Activated naive CD8-positive, alpha-beta T cell (primary cell): ENCODE results near the gene HJV.

Source experiments
- H3K27ac Mint-ChIP-seq: one replicate; pipeline ENCODE4 v1.8.0; 2021; ENCODE audit warnings: mixed read lengths
- H3K27me3 Mint-ChIP-seq: one replicate; pipeline ENCODE4 v1.8.0; 2021; ENCODE audit warnings: mixed read lengths
- H3K36me3 Mint-ChIP-seq: one replicate; pipeline ENCODE4 v1.8.0; 2021; ENCODE audit warnings: mixed read lengths
- H3K4me1 Mint-ChIP-seq: one replicate; pipeline ENCODE4 v1.8.0; 2021; ENCODE audit warnings: low read depth, mixed read lengths
- H3K4me3 Mint-ChIP-seq: one replicate; pipeline ENCODE4 v1.8.0; 2021; ENCODE audit warnings: mild to moderate bottlenecking, mixed read lengths
- H3K9me3 Mint-ChIP-seq: one replicate; pipeline ENCODE4 v1.8.0; 2021; ENCODE audit warnings: low read depth, mixed read lengths

The HJV gene

GRCh38 chr1:145991735-145992412 is 29.7 kb downstream of the HJV start:
- Mint-ChIP-seq H3K27me3 (no peaks in the 10 kb centered on the region), H3K36me3 (peaks cover 22% of the 10 kb centered on the region), H3K4me1 (peaks cover 71% of the 10 kb centered on the region), H3K27ac (peak overlapping the region; percentile 99), H3K9me3 (peaks cover 3% of the 10 kb centered on the region), H3K4me3 (peak overlapping the region; percentile 98)

- H3K36me3 Mint-ChIP-seq, result peaks cover 22% of the 10 kb centered on the region
- peaks cover 83% of the 10 kb centered on the region for H3K4me1 Mint-ChIP-seq
- peak overlapping the region; percentile 23 for H3K4me3 Mint-ChIP-seq
- H3K27ac Mint-ChIP-seq, result peak overlapping the region; percentile 68
- H3K27me3 Mint-ChIP-seq, result no peaks in the 10 kb centered on the region
- H3K9me3 Mint-ChIP-seq, result peaks cover 3% of the 10 kb centered on the region
These were observed 31.2 kb downstream of the HJV start for GRCh38 chr1:145990249-145990855.

GRCh38 chr1:145988773-145989172 is 32.8 kb downstream of the HJV start:
- Mint-ChIP-seq H3K27me3 (no peaks in the 10 kb centered on the region), H3K36me3 (peaks cover 11% of the 10 kb centered on the region), H3K27ac (peak overlapping the region; percentile 96), H3K4me3 (peak overlapping the region; percentile 68), H3K9me3 (peaks cover 3% of the 10 kb centered on the region), H3K4me1 (peaks cover 81% of the 10 kb centered on the region)

GRCh38 chr1:145987926-145988325 is 33.6 kb downstream of the HJV start:
- Mint-ChIP-seq H3K4me3 (no peak overlapping the region), H3K27me3 (no peaks in the 10 kb centered on the region), H3K4me1 (peaks cover 72% of the 10 kb centered on the region), H3K36me3 (peaks cover 5% of the 10 kb centered on the region), H3K9me3 (peaks cover 3% of the 10 kb centered on the region), H3K27ac (peak overlapping the region; percentile 73)

- Mint-ChIP-seq H3K4me3 (no peak overlapping the region), H3K9me3 (peaks cover 3% of the 10 kb centered on the region), H3K27ac (peak overlapping the region; percentile 34), H3K36me3 (no peaks in the 10 kb centered on the region), H3K4me1 (peaks cover 59% of the 10 kb centered on the region), H3K27me3 (no peaks in the 10 kb centered on the region)
These were observed 35.0 kb downstream of the HJV start for GRCh38 chr1:145986551-145986950.

- no peaks in the 10 kb centered on the region for H3K36me3 Mint-ChIP-seq
- peak overlapping the region; percentile 52 for H3K4me3 Mint-ChIP-seq
- peak overlapping the region; percentile 70 for H3K27ac Mint-ChIP-seq
These were observed 35.8 kb downstream of the HJV start for GRCh38 chr1:145985502-145986439.

GRCh38 chr1:145985129-145985501 is 36.4 kb downstream of the HJV start:
- Mint-ChIP-seq H3K27ac (peak overlapping the region; percentile 42), H3K4me3 (peak overlapping the region; percentile 52), H3K36me3 (no peaks in the 10 kb centered on the region), H3K9me3 (peaks cover 3% of the 10 kb centered on the region), H3K4me1 (peaks cover 44% of the 10 kb centered on the region), H3K27me3 (no peaks in the 10 kb centered on the region)

More at GRCh38 chr1:145985502-145986439, 35.8 kb downstream of the HJV start:
- peaks cover 51% of the 10 kb centered on the region for H3K4me1 Mint-ChIP-seq
- no peaks in the 10 kb centered on the region for H3K27me3 Mint-ChIP-seq
- H3K9me3 Mint-ChIP-seq, result peaks cover 3% of the 10 kb centered on the region

GRCh38 chr1:145983960-145984830 is 37.3 kb downstream of the HJV start:
- Mint-ChIP-seq H3K4me1 (peaks cover 40% of the 10 kb centered on the region), H3K36me3 (no peaks in the 10 kb centered on the region), H3K27me3 (no peaks in the 10 kb centered on the region), H3K4me3 (peak overlapping the region; percentile 27), H3K27ac (peak overlapping the region; percentile 42), H3K9me3 (peaks cover 3% of the 10 kb centered on the region)

GRCh38 chr1:145983206-145983675 is 38.3 kb downstream of the HJV start:
- Mint-ChIP-seq H3K36me3 (no peaks in the 10 kb centered on the region), H3K27me3 (no peaks in the 10 kb centered on the region), H3K27ac (peak overlapping the region; percentile 82), H3K9me3 (no peaks in the 10 kb centered on the region), H3K4me1 (peaks cover 32% of the 10 kb centered on the region), H3K4me3 (no peak overlapping the region)

- no peaks in the 10 kb centered on the region for H3K36me3 Mint-ChIP-seq
- no peak overlapping the region for H3K4me3 Mint-ChIP-seq
- no peaks in the 10 kb centered on the region for H3K9me3 Mint-ChIP-seq
- H3K27me3 Mint-ChIP-seq, result no peaks in the 10 kb centered on the region
- H3K27ac Mint-ChIP-seq, result no peak overlapping the region
- peaks cover 24% of the 10 kb centered on the region for H3K4me1 Mint-ChIP-seq
These were observed 39.4 kb downstream of the HJV start for GRCh38 chr1:145982010-145982723.

GRCh38 chr1:145980457-145980994 is 41.0 kb downstream of the HJV start:
- H3K9me3 Mint-ChIP-seq, result no peaks in the 10 kb centered on the region
- peaks cover 14% of the 10 kb centered on the region for H3K4me1 Mint-ChIP-seq
- no peaks in the 10 kb centered on the region for H3K36me3 Mint-ChIP-seq
- H3K4me3 Mint-ChIP-seq, result no peak overlapping the region
- no peak overlapping the region for H3K27ac Mint-ChIP-seq
- no peaks in the 10 kb centered on the region for H3K27me3 Mint-ChIP-seq

GRCh38 chr1:145979746-145980456 is 41.6 kb downstream of the HJV start:
- Mint-ChIP-seq H3K9me3 (no peaks in the 10 kb centered on the region), H3K27ac (no peak overlapping the region), H3K36me3 (no peaks in the 10 kb centered on the region), H3K4me1 (peaks cover 12% of the 10 kb centered on the region), H3K4me3 (no peak overlapping the region), H3K27me3 (no peaks in the 10 kb centered on the region)
